ENCODE measurements around the gene OR1F1.
"Not testable (repeated sequence)": the region's sequence is repeated elsewhere in the genome, so short reads cannot be mapped to it uniquely, and the experiment has no call there.

OR1F1 gene

DNA sequence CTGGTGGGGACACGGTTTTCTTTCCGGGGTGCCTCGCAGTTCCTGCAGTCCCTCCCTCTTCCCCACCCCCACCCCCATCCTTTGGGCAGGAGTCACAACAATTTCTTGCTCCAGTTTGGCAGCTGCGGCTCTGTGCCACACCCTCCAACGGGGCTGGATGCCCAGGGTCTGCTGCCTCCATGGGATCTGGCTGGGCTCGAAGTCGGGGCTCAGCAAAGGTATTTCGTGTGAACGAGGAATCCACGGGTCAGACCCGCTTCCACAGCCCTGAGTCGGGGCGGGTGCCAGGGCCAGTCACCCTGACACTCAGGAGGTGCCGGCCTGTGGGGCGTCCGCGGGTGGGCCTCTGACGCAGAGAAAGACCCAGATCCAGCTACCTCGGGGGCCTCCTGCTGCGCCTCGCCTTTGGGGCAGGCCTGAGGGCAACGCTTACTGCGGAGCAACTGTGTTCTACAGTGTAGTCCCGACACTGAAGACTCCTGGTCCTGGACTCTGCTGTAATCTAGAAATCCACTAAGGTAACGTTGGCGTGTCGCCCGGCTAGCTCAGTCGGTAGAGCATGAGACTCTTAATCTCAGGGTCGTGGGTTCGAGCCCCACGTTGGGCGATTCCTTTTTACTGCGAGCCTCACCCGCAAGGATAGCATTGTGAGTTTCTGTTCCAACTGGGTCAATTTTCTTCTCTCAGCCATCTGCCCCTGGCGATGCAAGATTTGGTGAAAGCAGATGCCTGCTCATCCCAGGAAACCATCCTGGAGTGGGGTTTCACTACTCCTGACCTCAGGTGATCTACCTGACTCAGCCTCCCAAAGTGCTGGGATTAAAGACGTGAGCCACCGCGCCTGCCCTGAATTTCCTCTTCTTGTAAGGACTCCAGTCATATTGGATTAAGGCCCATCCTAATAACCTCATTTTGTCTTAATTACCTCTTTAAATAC, 12.6 kb upstream of the OR1F1 start:
- no peak for DNase-seq (ENCODE audit: low read depth)
- H3K4me3 ChIP-seq (ENCODE audit: low read depth, low read length) = no peak overlapping the region
- TF ChIP-seq, protein P1, sequence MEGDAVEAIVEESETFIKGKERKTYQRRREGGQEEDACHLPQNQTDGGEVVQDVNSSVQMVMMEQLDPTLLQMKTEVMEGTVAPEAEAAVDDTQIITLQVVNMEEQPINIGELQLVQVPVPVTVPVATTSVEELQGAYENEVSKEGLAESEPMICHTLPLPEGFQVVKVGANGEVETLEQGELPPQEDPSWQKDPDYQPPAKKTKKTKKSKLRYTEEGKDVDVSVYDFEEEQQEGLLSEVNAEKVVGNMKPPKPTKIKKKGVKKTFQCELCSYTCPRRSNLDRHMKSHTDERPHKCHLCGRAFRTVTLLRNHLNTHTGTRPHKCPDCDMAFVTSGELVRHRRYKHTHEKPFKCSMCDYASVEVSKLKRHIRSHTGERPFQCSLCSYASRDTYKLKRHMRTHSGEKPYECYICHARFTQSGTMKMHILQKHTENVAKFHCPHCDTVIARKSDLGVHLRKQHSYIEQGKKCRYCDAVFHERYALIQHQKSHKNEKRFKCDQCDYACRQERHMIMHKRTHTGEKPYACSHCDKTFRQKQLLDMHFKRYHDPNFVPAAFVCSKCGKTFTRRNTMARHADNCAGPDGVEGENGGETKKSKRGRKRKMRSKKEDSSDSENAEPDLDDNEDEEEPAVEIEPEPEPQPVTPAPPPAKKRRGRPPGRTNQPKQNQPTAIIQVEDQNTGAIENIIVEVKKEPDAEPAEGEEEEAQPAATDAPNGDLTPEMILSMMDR (IDR thresholded peaks at IDR 0.05; ENCODE audit: low read depth, low read length, missing control alignments) = no peak

DNA sequence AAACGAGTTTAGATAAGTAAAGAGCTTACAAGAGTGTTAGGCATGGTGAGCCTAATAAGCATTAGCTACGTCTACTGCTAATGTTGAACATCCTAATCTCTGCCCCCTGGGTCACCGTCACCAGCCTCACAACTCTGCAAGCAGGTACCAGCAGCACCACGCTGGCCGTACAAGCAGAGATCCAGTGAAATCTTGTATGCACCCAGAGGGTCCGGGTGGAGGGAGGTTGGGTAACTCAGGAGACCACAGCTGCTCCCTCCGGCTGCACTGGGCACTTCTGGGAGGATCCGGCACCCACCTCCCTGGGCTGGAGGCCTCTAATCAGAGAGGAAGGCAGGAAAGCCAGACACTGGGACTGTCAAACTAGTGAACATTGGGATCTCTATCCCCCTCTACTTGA, 8.4 kb upstream of the OR1F1 start:
- TF ChIP-seq, protein P1 (IDR thresholded peaks at IDR 0.05; ENCODE audit: low read depth, low read length, missing control alignments) = no peak
- no peak overlapping the region for H3K4me3 ChIP-seq (ENCODE audit: low read depth, low read length)
- DNase-seq (ENCODE audit: low read depth) = no peak

DNA sequence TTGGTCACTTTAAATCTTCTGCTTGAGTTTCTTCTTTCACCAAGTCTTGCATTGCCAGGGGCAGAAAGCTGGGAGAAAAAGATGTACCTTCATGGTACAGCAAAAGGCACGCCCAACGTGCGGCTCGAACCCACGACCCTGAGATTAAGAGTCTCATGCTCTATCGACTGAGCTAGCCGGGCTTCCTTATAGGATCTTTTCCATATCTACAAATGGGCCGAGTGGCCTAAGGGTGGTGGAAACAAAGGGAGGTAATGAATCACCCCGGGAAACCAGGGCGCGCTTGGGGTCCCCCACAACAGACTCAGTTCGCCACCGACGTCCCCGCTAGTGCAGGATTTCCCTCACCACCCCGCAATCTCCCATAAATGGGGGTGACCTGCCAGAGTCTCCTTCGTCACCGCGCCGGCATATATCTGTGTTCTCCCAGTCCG, 7.5 kb upstream of the OR1F1 start:
- H3K4me3 ChIP-seq (ENCODE audit: low read depth, low read length) = no peak overlapping the region

DNA sequence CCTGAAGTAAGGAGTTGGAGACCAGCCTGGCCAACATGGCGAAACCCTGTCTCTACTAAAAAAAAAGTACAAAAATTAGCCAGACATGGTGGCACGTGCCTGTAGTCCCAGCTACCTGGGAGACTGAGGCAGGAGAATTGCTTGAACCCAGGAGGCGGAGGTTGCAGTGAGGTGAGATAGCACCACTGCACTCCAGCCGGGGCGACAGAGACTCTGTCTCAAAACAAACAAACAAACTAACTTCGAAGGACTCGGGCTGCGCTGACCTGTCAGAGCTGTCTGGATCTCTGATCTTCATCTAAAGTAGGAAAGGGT, 5.8 kb upstream of the OR1F1 start:
- not testable (repeated sequence) for DNase-seq (ENCODE audit: low read depth); H3K4me3 ChIP-seq (ENCODE audit: low read depth, low read length)

More for the DNA sequence above, 7.5 kb upstream of the OR1F1 start:
- TF ChIP-seq, protein P1 (IDR thresholded peaks at IDR 0.05; ENCODE audit: low read depth, low read length, missing control alignments) = no peak
- no peak for DNase-seq (ENCODE audit: low read depth)

DNA sequence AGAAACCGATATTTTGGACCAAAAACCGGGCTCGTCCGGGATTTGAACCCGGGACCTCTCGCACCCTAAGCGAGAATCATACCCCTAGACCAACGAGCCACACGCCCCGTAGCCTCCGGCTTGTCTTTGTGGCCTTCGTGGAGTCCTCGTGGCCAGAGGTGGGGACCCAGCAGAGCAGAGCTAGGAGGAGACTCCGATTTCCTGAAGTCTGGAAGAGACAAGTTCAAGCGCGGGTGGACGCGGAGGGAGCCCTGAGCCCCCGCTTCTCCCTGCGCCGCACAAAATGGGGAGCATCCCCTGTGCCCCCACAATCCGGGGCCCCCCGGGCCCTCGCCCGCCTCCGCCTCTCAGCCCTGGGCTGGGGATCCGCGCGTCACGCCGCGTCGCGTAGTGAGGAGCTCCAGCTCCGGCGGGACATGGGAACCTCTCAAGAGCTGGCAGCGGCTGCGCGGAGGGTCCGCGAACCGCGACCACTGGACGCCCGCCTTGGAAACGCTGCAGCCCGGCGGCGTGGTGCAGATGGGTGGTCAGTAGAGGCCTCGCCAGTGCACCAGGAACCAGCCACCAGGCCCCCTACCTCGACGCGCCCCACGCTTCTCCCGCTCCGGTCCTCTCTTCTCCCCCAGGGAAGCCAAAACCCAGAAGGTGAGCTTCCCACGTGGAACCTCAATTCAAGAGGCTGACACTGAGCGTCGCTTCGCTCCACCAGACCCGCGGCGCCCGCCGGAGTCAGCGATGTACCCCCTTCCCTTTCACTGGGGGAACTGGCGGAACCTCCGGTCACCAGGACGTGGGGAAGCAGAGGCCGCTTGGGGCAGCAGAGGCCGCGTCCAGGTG, 5.2 kb upstream of the OR1F1 start:
- DNase-seq (ENCODE audit: low read depth) = no peak
- H3K4me3 ChIP-seq (ENCODE audit: low read depth, low read length) = peak overlapping the region; percentile 45
- TF ChIP-seq, protein P1 (IDR thresholded peaks at IDR 0.05; ENCODE audit: low read depth, low read length, missing control alignments) = peak; percentile 24

DNA sequence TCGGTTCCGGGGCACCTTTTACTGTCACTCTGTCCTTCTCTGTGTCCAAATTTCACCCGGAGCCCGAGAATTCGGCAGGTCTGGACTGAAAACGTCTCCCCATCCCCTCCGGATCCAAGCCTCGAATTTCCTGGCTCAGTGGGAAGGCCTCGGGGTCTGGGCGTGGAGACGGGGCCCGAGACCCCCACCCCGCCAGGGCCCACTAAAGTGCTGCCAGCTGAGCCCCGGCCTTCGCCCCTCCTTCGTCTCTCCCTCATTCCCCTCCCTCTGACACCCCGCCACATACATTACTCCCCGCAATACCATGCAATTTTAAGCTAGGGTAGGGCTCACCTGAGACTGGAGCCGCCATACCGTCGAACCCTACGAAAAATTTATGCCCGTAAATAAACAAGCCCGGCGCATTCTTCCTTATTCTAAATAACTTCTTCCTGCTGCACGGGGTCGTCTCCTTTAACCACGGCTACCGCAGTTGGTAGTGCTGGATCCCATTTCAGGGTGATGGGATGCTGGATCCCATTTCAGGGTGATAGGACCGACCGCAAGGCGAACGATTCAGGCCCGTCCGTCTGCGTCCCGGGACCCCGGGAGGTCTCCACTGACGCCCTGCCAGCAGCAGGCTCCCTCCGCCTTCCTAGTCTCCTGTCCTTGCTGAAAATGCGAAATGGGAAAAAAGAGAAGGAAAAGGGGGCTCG, 4.4 kb upstream of the OR1F1 start:
- H3K4me3 ChIP-seq (ENCODE audit: low read depth, low read length) = peak overlapping the region; percentile 45
- TF ChIP-seq, protein P1 (IDR thresholded peaks at IDR 0.05; ENCODE audit: low read depth, low read length, missing control alignments) = no peak
- no peak for DNase-seq (ENCODE audit: low read depth)

Measured in GM12864 (cell line).